Hepatocyte (in vitro differentiated cells): ENCODE data around the gene CCDC32.

Experiments
- CTCF ChIP-seq: fragments of 200-600 bp; sonication (generic); IDR thresholded peaks from 2 replicates; pipeline ENCODE4 v1.5.1; 2016; ENCODE audit warnings: antibody characterized with exemption, mild to moderate bottlenecking; ENCODE audit not compliant: poor library complexity
- EZH2 ChIP-seq: fragments of 200-600 bp; sonication (generic); IDR thresholded peaks from 2 replicates; pipeline ENCODE4 v1.6.1; 2016; ENCODE audit warnings: antibody characterized with exemption, mild to moderate bottlenecking, borderline replicate concordance

DNA sequence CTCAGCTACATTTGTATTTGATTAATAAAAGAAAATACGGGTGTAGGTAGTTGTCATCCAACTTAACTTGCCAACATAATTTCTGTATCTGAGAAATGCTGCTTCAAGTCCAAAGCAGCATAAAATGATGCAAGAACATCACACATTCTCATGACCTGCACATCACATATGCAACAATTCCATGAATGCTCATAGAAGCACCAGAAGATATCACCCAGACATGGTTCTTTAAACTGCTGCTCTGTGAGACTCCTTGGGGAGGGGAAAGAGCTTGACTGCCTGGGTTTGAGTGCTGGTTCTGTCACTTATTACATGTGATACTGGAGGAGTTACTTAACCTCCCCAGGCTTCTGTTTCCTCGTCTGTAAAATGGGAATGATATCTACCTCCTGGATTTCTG is 54.6 kb downstream of the CCDC32 start:
- no peak for TF ChIP-seq CTCF
- TF ChIP-seq EZH2: no peak
